Fibroblast of lung (primary cell): ENCODE results near the gene DEFB114. TPM values are rescaled to one million over a fixed set of nuclear protein-coding genes. Genes with fewer than 3 reads are reported as not detected.

ENCODE experiments used
- DNase-seq, 2 donors: peaks; one replicate each; pipeline versions ENCODE4 v3.0.0 to v3.0.0-alpha.2; 2010; ENCODE audit warnings: low read depth in 2 of 2
- H2AFZ ChIP-seq: 2 replicates; pipeline ENCODE4 v1.5.1; 2012; ENCODE audit warnings: low read length, control low read depth, inconsistent platforms
- H3K27ac ChIP-seq: 2 replicates; pipeline ENCODE4 v1.5.1; 2011; ENCODE audit warnings: low read length, control low read depth; ENCODE audit not compliant: insufficient read depth
- H3K27me3 ChIP-seq: 2 replicates; pipeline ENCODE4 v1.5.1; 2011; ENCODE audit warnings: mild to moderate bottlenecking, low read length; ENCODE audit not compliant: control insufficient read depth, insufficient read depth
- H3K36me3 ChIP-seq: 2 replicates; pipeline ENCODE4 v1.5.1; 2011; ENCODE audit warnings: low read length; ENCODE audit not compliant: control insufficient read depth, insufficient read depth
- H3K4me1 ChIP-seq: 2 replicates; pipeline ENCODE4 v1.5.1; 2011; ENCODE audit warnings: low read length; ENCODE audit not compliant: control insufficient read depth, insufficient read depth; ENCODE audit errors: extremely low read depth
- H3K4me2 ChIP-seq: 2 replicates; pipeline ENCODE4 v1.5.1; 2011; ENCODE audit warnings: low read length, control low read depth; ENCODE audit not compliant: insufficient read depth; ENCODE audit errors: extremely low read depth
- H3K4me3 ChIP-seq, 4 experiments: fragments of 200-600 bp in 1 of 4; sonication (generic) in 1 of 4; replicated peaks in 1 of 4; 2 replicates each; pipeline ENCODE4 v1.5.1; 2011 to 2016; ENCODE audit warnings: low read length in 4 of 4, low read depth in 3 of 4, mild to moderate bottlenecking in 3 of 4, control low read depth in 2 of 4, inconsistent platforms in 1 of 4, mixed read lengths in 1 of 4; ENCODE audit not compliant: insufficient read depth in 1 of 4; ENCODE audit errors: control extremely low read depth in 1 of 4
- H3K79me2 ChIP-seq: 2 replicates; pipeline ENCODE4 v1.5.1; 2012; ENCODE audit warnings: mild to moderate bottlenecking, low read length, inconsistent platforms; ENCODE audit not compliant: control insufficient read depth, insufficient read depth
- H3K9ac ChIP-seq: 2 replicates; pipeline ENCODE4 v1.5.1; 2011; ENCODE audit warnings: mild to moderate bottlenecking, low read length, control low read depth; ENCODE audit not compliant: insufficient read depth
- H3K9me3 ChIP-seq: 2 replicates; pipeline ENCODE4 v1.5.1; 2012; ENCODE audit warnings: low read depth, low read length; ENCODE audit not compliant: control insufficient read depth, insufficient read depth
- H4K20me1 ChIP-seq: 2 replicates; pipeline ENCODE4 v1.5.1; 2011; ENCODE audit warnings: low read length; ENCODE audit not compliant: control insufficient read depth, insufficient read depth; ENCODE audit errors: extremely low read depth
- EZH2 ChIP-seq: IDR thresholded peaks from 2 replicates; pipeline ENCODE4 v1.5.1; 2012; ENCODE audit warnings: low read length, control low read depth, mild to moderate bottlenecking; ENCODE audit errors: missing control alignments
- polyA plus RNA-seq, 2 donors: library from polyadenylated mRNA; depleted of rRNA in 1 of 2; stranded (reverse) in 1 of 2; unstranded in 1 of 2; fragments of >200 nt; gene quantifications; 2 replicates each; pipeline ENCODE4 v1.2.1, GENCODE V29; 2011 to 2012; ENCODE audit warnings: missing spikeins in 1 of 2
- total RNA-seq: library from RNA; depleted of rRNA; stranded (reverse); fragments of >200 nt; gene quantifications from 2 replicates; pipeline ENCODE4 v1.2.1, GENCODE V29; 2014
- TF ChIP-seq, protein P1 (sequence below), 2 donors: IDR thresholded peaks in 1 of 2; conservative IDR thresholded peaks in 1 of 2; 1 replicate in 1 of 2; 2 replicates in 1 of 2; pipeline ENCODE4 v1.5.1; 2011 to 2012; ENCODE audit warnings: low read length in 2 of 2, control low read depth in 1 of 2, inconsistent platforms in 1 of 2, low read depth in 1 of 2, mild to moderate bottlenecking in 1 of 2

DEFB114 gene
- total and polyA plus RNA-seq, 2 donors (not counting 1 experiment from before 2014, with no cell fraction given): not detected

GRCh38 chr6:49939993-49940498 lies 23.9 kb downstream of the DEFB114 start:
- Histone ChIP-seq H3K9ac (no peak overlapping the region), H3K79me2 (no peaks in the 10 kb centered on the region), H2AFZ (no peak overlapping the region), H4K20me1 (no peaks in the 10 kb centered on the region), H3K4me3 (no peak overlapping the region), H3K4me1 (no peaks in the 10 kb centered on the region), H3K36me3 (no peaks in the 10 kb centered on the region), H3K9me3 (no peaks in the 10 kb centered on the region), H3K27me3 (no peaks in the 10 kb centered on the region), H3K27ac (no peak overlapping the region), H3K4me2 (no peak overlapping the region)
- TF ChIP-seq, protein P1, sequence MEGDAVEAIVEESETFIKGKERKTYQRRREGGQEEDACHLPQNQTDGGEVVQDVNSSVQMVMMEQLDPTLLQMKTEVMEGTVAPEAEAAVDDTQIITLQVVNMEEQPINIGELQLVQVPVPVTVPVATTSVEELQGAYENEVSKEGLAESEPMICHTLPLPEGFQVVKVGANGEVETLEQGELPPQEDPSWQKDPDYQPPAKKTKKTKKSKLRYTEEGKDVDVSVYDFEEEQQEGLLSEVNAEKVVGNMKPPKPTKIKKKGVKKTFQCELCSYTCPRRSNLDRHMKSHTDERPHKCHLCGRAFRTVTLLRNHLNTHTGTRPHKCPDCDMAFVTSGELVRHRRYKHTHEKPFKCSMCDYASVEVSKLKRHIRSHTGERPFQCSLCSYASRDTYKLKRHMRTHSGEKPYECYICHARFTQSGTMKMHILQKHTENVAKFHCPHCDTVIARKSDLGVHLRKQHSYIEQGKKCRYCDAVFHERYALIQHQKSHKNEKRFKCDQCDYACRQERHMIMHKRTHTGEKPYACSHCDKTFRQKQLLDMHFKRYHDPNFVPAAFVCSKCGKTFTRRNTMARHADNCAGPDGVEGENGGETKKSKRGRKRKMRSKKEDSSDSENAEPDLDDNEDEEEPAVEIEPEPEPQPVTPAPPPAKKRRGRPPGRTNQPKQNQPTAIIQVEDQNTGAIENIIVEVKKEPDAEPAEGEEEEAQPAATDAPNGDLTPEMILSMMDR (conservative IDR thresholded peaks at IDR 0.05 in 1 of 2, IDR thresholded peaks at IDR 0.05 in 1 of 2; ENCODE audit: low read depth in 1 of 2, low read length in 2 of 2): no peak
- TF ChIP-seq EZH2: no peak
- DNase-seq: no peak

DNA sequence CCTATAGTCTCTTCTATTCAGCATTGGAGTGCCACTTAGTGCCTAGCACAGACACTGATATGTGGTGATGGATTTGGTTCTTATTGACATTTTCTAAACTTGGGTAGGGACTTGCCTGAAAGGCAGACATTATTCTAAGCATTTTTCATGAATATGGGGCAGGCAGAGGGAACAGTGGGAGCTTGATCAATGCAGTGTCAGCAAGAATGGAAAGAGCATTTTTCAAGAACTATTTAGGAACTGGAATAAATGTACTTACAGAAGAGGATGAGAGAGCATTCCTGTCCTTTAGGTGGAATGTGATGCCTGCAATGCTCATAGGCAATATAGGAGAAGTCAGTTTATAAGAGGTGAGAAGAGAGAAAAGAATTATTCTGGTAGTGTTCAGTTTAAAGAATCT lies 26.2 kb downstream of the DEFB114 start:
- no peaks in the 10 kb centered on the region for H3K4me1 ChIP-seq
- no peaks in the 10 kb centered on the region for H3K9me3 ChIP-seq
- DNase-seq: no peak
- no peak overlapping the region for H3K4me3 ChIP-seq
- H4K20me1 ChIP-seq: no peaks in the 10 kb centered on the region
- TF ChIP-seq, protein P1 (conservative IDR thresholded peaks at IDR 0.05 in 1 of 2, IDR thresholded peaks at IDR 0.05 in 1 of 2; ENCODE audit: low read depth in 1 of 2, low read length in 2 of 2): no peak
- TF ChIP-seq EZH2: no peak
- no peak overlapping the region for H3K4me2 ChIP-seq
- H2AFZ ChIP-seq: no peak overlapping the region
- H3K9ac ChIP-seq: no peak overlapping the region
- no peak overlapping the region for H3K27ac ChIP-seq
- no peaks in the 10 kb centered on the region for H3K79me2 ChIP-seq
- no peaks in the 10 kb centered on the region for H3K27me3 ChIP-seq
- H3K36me3 ChIP-seq: no peaks in the 10 kb centered on the region

- no peak overlapping the region for H3K4me3 ChIP-seq
- DNase-seq: no peak
- TF ChIP-seq, protein P1 (conservative IDR thresholded peaks at IDR 0.05 in 1 of 2, IDR thresholded peaks at IDR 0.05 in 1 of 2; ENCODE audit: low read depth in 1 of 2, low read length in 2 of 2): no peak
- no peak for TF ChIP-seq EZH2
- H3K4me2 ChIP-seq: no peak overlapping the region
- H3K79me2 ChIP-seq: no peaks in the 10 kb centered on the region
- no peaks in the 10 kb centered on the region for H3K9me3 ChIP-seq
- H3K9ac ChIP-seq: no peak overlapping the region
- H4K20me1 ChIP-seq: no peaks in the 10 kb centered on the region
- H3K27me3 ChIP-seq: no peaks in the 10 kb centered on the region
- no peak overlapping the region for H3K27ac ChIP-seq
- H3K4me1 ChIP-seq: no peaks in the 10 kb centered on the region
- no peaks in the 10 kb centered on the region for H3K36me3 ChIP-seq
- no peak overlapping the region for H2AFZ ChIP-seq
Observed at GRCh38 chr6:49937017-49937416, 26.9 kb downstream of the DEFB114 start.
